Measurements from ENCODE around the gene ADGRG1.

ADGRG1 gene

DNA sequence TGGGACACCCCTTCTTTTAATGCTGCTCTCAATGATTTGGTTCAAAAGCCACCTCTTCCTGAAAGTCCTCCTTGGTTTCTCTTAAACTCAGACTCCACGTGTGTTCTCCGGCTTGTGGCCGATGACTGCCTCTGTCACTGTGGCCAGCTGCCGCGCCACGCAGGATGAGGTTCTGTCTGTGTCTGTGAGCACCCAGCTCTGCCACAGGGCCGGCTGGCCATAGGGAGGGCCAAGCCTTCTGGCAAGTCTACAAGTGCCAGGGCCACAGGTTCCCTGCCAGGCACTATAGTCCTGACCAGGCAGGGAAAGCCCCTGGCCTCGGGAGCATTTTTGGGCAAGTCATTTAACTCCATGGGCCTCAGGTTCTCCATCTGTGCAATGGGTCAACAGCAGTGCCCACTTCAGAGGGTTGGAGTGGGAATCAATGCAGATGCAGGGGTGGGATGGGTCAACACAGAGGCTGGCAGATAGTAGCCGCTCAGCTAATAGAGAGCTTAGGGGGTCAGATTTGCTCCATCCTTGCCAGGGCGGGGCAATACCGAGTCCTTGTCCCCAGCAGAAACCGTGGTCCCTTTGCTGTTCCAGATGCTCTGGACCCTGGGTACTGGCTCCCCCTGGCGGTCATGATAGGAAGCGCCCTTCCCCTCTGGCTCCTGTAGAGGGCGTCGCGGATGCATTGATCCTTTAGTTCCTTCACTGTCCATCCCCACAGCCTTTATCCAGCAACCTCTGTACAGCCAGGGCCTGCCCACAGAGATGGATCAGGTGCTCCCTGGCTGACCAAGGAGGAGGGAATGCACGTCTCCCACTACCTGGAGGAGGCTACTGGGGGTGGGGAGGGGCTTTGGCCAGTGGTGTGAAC, 20.4 kb downstream of the ADGRG1 start:
- DNase-seq (ENCODE audit: low read depth in 2 of 2) = peak; percentile 82 to 85

DNA sequence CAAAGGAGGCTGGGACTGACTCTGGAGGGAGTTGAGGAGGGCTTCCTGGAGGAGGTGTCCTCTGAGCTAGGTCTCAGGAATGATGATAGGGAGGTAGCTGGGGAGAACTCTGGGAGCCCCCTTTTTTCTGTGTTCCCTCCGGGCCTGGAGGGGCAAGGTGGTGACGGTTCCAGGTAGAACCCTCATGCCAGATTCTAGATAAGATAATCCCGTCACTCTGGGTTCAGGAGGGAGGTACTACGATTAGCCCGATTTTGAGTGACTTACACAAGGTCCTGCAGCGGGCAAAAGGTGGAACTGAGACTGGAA, 21.0 kb downstream of the ADGRG1 start:
- no peak for DNase-seq (ENCODE audit: low read depth in 2 of 2)

DNA sequence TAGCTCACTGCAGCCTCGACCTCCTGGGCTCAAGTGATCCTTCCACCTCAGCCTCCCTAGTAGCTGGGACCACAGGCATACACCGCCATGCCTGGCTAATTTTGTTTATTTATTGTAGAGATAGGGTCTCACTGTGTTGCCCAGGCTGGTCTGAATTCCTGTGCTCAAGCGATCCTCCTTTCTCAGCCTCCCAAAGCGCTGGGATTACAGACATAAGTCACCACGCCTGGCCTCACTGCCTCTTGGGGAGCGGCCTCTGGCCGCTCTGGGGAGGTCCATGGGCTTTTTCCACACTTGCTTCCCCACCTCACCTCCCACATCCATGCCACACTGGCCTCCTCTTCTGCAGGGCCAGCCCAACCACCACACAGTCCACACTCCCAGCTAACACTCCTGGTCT, 21.4 kb downstream of the ADGRG1 start:
- DNase-seq (ENCODE audit: low read depth in 2 of 2) = no peak

DNA sequence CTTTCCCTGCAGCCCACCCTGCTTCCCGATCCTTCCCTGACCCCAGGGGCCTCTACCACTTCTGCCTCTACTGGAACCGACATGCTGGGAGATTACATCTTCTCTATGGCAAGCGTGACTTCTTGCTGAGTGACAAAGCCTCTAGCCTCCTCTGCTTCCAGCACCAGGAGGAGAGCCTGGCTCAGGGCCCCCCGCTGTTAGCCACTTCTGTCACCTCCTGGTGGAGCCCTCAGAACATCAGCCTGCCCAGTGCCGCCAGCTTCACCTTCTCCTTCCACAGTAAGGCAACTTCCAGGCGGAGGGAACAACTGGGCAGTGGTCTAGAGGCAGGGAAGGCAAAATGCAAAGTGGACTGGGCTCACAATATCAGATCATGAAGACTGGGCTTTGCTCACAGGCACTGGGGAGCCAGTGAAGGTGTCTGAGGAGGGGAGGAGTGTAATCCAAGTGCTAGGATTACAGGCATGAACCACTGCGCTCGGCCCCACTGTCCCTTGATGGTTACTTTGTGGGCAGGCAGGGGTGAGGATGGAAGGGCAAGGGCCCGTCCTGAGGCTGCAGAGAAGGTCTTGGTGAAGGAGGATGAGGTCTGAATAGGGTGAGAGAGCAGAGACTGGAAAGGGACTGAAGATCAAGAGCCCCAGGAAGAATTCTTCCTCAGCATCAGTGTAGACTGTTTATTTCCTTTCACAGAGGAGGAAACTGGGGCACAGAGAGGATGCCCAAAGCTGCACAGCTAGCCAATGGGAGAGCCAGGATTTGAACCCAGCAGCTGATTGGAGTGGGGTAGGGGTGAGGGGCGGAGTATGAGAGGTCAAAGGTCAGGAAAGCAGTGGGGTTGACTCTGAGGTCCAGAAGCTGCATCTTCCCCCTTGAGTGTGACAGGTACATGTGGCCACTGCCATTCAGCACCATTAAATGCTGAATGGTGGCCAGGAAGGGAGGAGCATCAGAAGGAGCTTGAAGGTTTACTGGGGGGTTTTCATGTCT, 23.2 kb downstream of the ADGRG1 start:
- DNase-seq (ENCODE audit: low read depth in 2 of 2) = no peak

DNA sequence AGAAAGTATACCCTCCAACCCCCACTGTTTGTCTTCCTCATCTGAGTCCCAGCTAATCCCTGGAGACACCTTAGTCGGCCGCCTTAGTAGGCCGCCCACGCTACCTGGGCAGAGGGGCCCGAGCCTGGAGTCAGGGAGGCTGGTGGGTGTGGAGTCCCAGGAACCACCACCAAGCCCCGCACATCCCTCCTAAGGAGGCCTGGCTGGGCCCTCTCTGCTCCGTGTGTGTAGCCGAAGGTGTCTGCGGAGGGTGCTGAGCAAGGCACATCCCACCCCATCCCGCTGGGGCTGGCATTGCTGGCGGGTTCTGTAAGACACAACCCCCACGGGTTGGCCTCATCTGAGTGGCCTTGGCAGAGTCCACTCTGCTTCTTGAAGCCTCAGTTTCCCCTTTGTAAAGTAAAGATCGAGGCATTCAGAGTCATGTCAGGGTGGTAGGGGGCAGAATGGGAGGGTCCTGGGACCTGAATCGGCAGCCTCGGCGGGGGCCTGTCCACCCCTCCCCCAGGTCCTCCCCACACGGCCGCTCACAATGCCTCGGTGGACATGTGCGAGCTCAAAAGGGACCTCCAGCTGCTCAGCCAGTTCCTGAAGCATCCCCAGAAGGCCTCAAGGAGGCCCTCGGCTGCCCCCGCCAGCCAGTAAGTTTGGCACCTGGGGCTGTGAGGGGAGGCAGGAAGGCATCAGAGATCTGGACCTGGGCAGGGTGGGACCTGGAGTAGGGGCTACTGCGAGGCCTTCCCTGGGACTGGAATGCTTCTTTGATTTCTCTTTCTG, 24.5 kb downstream of the ADGRG1 start:
- DNase-seq (ENCODE audit: low read depth in 2 of 2) = no peak

DNA sequence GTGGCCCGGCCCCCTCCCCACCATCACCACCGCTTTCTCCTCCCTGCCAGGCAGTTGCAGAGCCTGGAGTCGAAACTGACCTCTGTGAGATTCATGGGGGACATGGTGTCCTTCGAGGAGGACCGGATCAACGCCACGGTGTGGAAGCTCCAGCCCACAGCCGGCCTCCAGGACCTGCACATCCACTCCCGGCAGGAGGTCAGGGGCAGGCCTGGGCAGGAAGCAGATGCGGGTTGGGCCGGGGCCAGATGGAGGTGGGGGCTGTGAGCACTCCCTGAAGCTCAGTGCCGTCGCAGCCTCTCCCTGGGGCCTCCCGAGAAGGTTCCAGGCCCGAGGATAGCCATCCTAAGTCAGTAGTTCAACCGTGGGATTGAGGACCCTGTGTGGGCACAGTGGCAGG, 25.5 kb downstream of the ADGRG1 start:
- no peak for DNase-seq (ENCODE audit: low read depth in 2 of 2)

DNA sequence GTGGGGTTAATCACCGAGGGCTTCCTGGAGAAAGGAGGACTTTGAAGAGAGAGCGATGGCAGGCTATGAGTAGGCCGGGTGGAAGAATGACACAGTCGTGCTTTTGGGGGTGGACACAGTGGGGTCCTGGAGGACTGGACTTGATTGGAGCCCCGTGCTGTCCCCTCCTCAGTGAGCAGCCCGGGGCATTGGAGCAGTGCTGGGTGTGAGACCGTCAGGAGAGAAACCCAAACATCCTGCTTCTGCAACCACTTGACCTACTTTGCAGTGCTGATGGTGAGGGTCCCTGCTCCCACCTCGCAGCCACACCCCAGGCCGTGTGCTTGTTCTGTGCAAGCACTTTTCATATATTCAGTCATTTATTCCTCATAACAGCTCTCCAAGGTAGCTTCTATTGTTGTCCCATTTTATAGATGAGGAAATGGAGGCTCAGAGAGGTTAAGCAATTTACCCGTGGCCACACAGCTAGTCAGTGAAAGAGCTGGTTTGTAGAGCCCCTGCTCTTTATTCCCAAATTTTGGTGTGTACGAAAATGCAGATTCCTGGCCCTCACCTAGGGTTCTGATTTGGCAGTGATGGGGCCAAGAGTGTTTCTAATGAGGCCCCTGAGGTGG, 28.0 kb downstream of the ADGRG1 start:
- DNase-seq (ENCODE audit: low read depth in 2 of 2) = no peak

DNA sequence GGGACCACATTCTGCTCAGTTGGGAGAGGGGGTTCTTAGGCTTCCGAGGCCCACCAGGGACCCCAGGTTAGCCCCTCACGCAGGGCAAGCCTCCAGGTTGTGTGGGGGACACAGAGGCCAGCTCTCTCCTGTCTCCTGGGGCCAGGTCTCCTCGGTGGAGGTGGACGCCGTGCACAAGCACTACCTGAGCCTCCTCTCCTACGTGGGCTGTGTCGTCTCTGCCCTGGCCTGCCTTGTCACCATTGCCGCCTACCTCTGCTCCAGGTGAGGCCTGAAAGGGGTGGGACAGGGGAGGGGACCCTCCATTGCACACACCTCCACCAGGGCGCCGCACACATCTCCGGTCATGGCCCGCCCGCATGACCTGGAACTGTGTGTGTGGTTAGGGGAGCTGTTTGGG, 28.8 kb downstream of the ADGRG1 start:
- DNase-seq (ENCODE audit: low read depth in 2 of 2) = no peak

DNA sequence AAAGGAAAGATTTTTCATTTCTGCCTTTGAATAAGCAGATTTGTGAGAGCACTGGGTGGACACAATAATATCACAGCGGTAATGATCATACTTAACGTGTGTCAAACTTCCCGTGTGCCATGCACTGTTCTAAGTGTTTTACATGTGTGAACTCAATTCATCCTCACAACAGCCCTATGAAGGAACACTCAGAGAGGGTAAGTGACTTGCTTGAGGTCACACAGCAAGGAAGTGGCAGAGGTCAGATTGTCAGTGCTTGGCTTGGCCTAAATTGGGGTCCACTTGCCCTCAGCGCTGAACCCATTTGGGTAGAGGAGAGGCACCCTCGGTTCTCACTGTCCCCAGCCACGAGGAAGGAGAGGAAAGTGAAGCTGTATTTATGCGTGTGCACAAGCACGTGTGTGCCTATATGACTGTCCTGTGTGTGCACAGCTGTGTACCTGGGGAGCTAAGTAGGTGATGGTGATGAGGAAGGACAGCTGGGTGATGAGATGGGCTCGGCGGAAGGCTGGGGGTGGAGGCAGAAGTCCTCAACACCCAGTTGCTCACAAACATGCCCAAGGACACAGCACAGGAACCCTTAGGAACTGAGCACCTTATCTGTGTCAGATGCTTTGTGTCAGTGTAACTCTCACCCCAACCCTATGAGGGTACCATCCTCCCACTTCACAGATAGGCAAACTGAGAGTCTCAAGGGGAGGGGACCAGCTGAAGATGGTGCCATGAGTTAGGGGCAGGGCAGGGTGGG, 29.9 kb downstream of the ADGRG1 start:
- DNase-seq (ENCODE audit: low read depth in 2 of 2) = no peak

DNA sequence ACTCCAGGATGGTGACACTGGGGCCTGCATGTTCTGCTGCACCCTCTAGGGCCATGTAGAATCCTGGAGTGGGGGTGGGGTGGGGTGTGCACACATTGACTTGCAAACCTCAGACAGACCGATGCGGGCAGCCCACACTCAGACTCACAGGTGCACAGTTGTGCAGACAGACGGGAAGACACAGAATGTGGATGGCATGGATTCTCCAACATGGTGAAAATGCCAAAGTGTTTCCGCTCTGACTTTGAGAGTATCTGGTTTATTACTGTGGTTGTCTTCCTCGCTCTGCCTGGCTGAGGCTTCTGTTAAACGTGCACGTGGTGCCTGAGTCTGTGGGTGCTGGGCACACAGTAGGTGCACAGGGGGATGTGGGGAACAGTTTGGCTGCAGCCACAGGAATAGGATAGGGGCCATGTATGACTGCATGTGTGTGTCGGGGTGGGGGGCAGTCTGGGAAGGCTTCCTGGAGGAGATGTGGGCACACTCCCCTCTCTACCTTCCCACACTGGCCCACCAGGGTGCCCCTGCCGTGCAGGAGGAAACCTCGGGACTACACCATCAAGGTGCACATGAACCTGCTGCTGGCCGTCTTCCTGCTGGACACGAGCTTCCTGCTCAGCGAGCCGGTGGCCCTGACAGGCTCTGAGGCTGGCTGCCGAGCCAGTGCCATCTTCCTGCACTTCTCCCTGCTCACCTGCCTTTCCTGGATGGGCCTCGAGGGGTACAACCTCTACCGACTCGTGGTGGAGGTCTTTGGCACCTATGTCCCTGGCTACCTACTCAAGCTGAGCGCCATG, 30.6 kb downstream of the ADGRG1 start:
- DNase-seq (ENCODE audit: low read depth in 2 of 2) = no peak

DNA sequence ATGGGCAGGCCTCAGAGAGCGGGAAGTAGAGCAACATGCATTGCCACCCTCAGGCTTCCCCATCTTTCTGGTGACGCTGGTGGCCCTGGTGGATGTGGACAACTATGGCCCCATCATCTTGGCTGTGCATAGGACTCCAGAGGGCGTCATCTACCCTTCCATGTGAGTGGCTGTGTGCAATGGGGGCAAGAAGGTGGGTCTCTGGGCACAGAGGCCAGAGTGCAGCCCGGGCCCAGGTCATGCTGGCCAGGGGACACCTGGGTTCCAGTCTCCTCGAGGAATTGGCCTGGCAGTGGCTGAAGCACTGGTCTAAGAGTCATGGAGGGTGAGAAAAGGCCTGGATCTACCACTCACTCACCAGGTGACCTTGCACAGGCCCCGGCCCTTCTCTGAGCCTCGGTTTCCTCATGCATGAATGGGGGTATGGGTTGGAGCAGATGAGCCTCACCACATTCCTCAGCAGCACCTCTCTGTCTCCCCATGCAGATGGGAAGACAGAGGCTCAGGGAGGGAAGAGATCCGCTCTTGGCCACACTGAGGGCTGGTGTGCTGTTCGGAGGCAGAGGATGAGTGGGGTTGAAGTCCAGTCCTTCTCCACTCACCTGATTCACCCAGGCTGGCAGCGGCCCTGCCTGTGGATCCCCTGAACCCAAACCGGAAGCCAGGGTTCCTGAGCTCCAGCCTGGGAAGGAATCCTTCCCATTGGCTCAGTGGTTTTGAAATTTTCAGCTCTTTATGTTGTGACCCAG, 32.5 kb downstream of the ADGRG1 start:
- DNase-seq (ENCODE audit: low read depth in 2 of 2) = no peak

DNA sequence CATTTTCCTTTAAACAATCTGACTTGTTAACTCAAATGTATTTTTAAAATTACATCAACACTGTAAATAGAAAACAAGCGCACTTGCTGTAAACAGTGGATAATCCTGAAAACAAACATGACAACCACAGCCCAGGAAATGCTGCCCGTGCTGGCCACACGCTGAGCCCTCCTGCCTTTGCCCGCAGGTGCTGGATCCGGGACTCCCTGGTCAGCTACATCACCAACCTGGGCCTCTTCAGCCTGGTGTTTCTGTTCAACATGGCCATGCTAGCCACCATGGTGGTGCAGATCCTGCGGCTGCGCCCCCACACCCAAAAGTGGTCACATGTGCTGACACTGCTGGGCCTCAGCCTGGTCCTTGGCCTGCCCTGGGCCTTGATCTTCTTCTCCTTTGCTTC, 33.1 kb downstream of the ADGRG1 start:
- no peak for DNase-seq (ENCODE audit: low read depth in 2 of 2)

DNA sequence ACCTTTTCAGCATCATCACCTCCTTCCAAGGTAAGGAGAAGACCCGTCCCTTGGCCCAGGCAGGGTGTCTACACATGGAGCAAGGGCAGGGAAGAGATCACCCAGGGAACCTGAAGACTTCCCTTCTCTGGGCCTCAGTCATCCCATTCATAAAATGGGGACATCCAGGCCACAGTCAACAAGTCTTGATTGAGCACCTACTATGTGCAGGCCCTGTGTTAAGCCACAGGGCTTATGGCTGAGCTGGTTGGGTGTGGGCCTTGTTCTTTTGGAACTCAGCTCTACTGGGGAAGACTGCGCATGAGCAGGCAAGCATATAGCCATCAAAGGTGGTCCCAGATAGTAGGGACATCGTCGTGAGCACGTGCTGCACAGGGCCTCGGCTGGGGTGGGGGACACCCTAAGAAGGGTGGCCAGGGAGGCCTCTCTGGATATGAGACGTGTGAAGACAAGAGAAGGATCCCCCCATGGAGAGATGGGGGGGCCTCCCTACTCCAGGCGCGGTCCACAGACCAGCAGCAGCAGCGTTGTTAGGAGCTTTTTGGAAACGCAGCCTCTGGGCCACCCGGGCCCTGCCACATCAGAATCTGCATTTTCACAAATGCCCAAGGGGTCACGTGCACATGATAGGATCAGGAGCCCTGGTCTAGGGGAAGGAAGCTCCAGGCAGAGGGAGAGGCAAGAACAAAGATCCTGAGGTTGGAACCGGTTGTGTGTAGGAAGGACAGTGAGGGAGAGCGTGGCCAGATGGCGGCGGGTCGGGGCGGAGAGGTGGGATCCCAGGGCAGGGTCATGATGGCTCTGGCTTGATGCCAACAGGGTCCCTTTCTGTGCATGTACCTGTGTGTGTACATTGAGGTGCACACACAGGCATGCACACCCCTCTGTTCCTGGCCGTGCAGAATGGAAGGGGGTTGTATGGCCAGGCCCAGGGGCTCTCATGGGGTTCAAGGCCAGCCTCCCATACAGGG, 33.8 kb downstream of the ADGRG1 start:
- DNase-seq (ENCODE audit: low read depth in 2 of 2) = no peak

DNA sequence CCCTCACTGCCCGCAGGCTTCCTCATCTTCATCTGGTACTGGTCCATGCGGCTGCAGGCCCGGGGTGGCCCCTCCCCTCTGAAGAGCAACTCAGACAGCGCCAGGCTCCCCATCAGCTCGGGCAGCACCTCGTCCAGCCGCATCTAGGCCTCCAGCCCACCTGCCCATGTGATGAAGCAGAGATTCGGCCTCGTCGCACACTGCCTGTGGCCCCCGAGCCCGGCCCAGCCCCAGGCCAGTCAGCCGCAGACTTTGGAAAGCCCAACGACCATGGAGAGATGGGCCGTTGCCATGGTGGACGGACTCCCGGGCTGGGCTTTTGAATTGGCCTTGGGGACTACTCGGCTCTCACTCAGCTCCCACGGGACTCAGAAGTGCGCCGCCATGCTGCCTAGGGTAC, 35.0 kb downstream of the ADGRG1 start:
- DNase-seq (ENCODE audit: low read depth in 2 of 2) = no peak

DNA sequence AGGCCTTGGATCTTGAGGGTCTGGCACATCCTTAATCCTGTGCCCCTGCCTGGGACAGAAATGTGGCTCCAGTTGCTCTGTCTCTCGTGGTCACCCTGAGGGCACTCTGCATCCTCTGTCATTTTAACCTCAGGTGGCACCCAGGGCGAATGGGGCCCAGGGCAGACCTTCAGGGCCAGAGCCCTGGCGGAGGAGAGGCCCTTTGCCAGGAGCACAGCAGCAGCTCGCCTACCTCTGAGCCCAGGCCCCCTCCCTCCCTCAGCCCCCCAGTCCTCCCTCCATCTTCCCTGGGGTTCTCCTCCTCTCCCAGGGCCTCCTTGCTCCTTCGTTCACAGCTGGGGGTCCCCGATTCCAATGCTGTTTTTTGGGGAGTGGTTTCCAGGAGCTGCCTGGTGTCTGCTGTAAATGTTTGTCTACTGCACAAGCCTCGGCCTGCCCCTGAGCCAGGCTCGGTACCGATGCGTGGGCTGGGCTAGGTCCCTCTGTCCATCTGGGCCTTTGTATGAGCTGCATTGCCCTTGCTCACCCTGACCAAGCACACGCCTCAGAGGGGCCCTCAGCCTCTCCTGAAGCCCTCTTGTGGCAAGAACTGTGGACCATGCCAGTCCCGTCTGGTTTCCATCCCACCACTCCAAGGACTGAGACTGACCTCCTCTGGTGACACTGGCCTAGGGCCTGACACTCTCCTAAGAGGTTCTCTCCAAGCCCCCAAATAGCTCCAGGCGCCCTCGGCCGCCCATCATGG, 35.7 kb downstream of the ADGRG1 start:
- no peak for DNase-seq (ENCODE audit: low read depth in 2 of 2)

DNA sequence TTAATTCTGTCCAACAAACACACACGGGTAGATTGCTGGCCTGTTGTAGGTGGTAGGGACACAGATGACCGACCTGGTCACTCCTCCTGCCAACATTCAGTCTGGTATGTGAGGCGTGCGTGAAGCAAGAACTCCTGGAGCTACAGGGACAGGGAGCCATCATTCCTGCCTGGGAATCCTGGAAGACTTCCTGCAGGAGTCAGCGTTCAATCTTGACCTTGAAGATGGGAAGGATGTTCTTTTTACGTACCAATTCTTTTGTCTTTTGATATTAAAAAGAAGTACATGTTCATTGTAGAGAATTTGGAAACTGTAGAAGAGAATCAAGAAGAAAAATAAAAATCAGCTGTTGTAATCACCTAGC, 36.2 kb downstream of the ADGRG1 start:
- DNase-seq (ENCODE audit: low read depth in 2 of 2) = no peak

DNA sequence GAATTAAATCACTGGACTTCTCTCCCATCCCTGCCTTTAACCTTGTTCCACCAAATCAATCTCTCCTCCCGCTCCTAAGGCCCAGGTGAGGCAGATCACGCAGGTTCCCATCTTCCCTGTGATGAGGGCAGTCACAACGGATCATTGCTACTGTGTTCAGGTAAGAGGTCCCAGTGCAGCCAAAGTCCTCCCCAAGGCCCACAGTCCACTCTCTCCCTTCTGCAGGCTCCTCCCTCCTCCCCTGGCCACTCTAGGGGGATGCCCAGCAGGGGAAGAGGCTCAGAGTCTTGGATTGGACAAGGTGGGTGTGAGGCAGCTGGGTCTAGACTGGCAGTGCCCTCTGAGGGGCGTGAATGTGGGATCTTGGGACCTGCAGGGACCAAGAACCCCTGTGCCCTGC, 37.1 kb downstream of the ADGRG1 start:
- DNase-seq (ENCODE audit: low read depth in 2 of 2) = no peak

All from activated CD4-positive, alpha-beta T cell treated with anti-CD3 and anti-CD28 coated beads for 24 hours (primary cell).